DOHH2 (cell line): ENCODE results near the gene TMEM181.

ENCODE experiments used
- H3F3A ChIP-seq: fragments of 200-600 bp; sonication (generic), shearing (Covaris generic); 2 replicates; pipeline ENCODE4 v1.6.0; 2016; ENCODE audit warnings: antibody characterized with exemption, mild to moderate bottlenecking; ENCODE audit not compliant: control insufficient read depth, insufficient read depth
- H3K27ac ChIP-seq: fragments of 200-600 bp; sonication (generic); 2 replicates; pipeline ENCODE4 v1.5.1; 2014; ENCODE audit warnings: low read depth, mild to moderate bottlenecking, low read length, moderate library complexity
- H3K27me3 ChIP-seq: fragments of 200-600 bp; sonication (generic); 2 replicates; pipeline ENCODE4 v1.6.1; 2014; ENCODE audit warnings: mild to moderate bottlenecking, low read length, mixed read lengths; ENCODE audit not compliant: control insufficient read depth
- H3K36me3 ChIP-seq: fragments of 200-600 bp; sonication (generic); 2 replicates; pipeline ENCODE4 v1.6.1; 2014; ENCODE audit warnings: mild to moderate bottlenecking, low read length, moderate library complexity, mixed read lengths; ENCODE audit not compliant: control insufficient read depth
- H3K4me1 ChIP-seq: fragments of 200-600 bp; sonication (generic); 2 replicates; pipeline ENCODE4 v1.6.1; 2014; ENCODE audit warnings: mild to moderate bottlenecking, low read length, mixed read lengths; ENCODE audit not compliant: control insufficient read depth
- H3K4me2 ChIP-seq: fragments of 200-600 bp; sonication (generic); 2 replicates; pipeline ENCODE4 v1.6.0; 2014; ENCODE audit warnings: mild to moderate bottlenecking, low read length, moderate library complexity
- H3K4me3 ChIP-seq: fragments of 200-600 bp; sonication (generic); 2 replicates; pipeline ENCODE4 v1.5.1; 2014; ENCODE audit warnings: mild to moderate bottlenecking, low read length, mixed read lengths
- H3K79me2 ChIP-seq: fragments of 200-600 bp; sonication (generic); 2 replicates; pipeline ENCODE4 v1.6.1; 2014; ENCODE audit warnings: mild to moderate bottlenecking, low read length, mixed read lengths; ENCODE audit not compliant: control insufficient read depth
- H3K9me2 ChIP-seq: fragments of 200-600 bp; sonication (generic); replicated peaks from 2 replicates; pipeline ENCODE4 v1.6.1; 2014; ENCODE audit warnings: mild to moderate bottlenecking, low read length, mixed read lengths; ENCODE audit not compliant: control insufficient read depth
- H3K9me3 ChIP-seq: fragments of 200-600 bp; sonication (generic); 2 replicates; pipeline ENCODE4 v1.6.1; 2014; ENCODE audit warnings: antibody characterized with exemption, low read length, mixed read lengths; ENCODE audit not compliant: control insufficient read depth, insufficient read depth
- H4K20me1 ChIP-seq: fragments of 200-600 bp; sonication (generic); 2 replicates; pipeline ENCODE4 v1.6.0; 2014; ENCODE audit warnings: low read depth, mild to moderate bottlenecking, antibody characterized with exemption, low read length, moderate library complexity; ENCODE audit not compliant: control insufficient read depth, insufficient read depth
- CTCF ChIP-seq: fragments of 200-600 bp; sonication (generic); IDR thresholded peaks from one replicate; pipeline ENCODE4 v1.5.1; 2014; ENCODE audit warnings: antibody characterized with exemption, mild to moderate bottlenecking, low read depth, low read length; ENCODE audit not compliant: poor library complexity, severe bottlenecking
- EZH2phosphoT487 ChIP-seq: fragments of 200-600 bp; sonication (generic); IDR thresholded peaks from 2 replicates; pipeline ENCODE4 v1.6.1; 2017; ENCODE audit warnings: borderline replicate concordance, mild to moderate bottlenecking, antibody characterized with exemption, low read length, moderate library complexity, mixed read lengths

Gene TMEM181

GRCh38 chr6:158620963-158621693, 61.2 kb downstream of the TMEM181 start:
- Histone ChIP-seq H3K79me2 (no peaks in the 10 kb centered on the region), H3K4me1 (no peaks in the 10 kb centered on the region), H3F3A (no peaks in the 10 kb centered on the region), H4K20me1 (no peaks in the 10 kb centered on the region), H3K9me3 (no peaks in the 10 kb centered on the region), H3K36me3 (peaks cover 12% of the 10 kb centered on the region; the same call in 1 of the 2 replicates), H3K9me2 (no peaks in the 10 kb centered on the region), H3K27ac (no peak overlapping the region), H3K4me2 (no peak overlapping the region), H3K4me3 (no peak overlapping the region), H3K27me3 (no peaks in the 10 kb centered on the region)
- no peak for TF ChIP-seq EZH2phosphoT487
- TF ChIP-seq CTCF, result no peak

- Histone ChIP-seq H3K36me3 (peaks cover 13% of the 10 kb centered on the region; the same call in 1 of the 2 replicates), H3K27ac (no peak overlapping the region), H3K4me1 (no peaks in the 10 kb centered on the region), H3K9me2 (no peaks in the 10 kb centered on the region), H3K4me3 (no peak overlapping the region), H4K20me1 (no peaks in the 10 kb centered on the region), H3K79me2 (no peaks in the 10 kb centered on the region), H3K4me2 (no peak overlapping the region), H3F3A (no peaks in the 10 kb centered on the region), H3K27me3 (no peaks in the 10 kb centered on the region), H3K9me3 (no peaks in the 10 kb centered on the region)
- no peak for TF ChIP-seq EZH2phosphoT487
- no peak for TF ChIP-seq CTCF
Measured at GRCh38 chr6:158621694-158622544, 62.0 kb downstream of the TMEM181 start.

- no peak overlapping the region for H3K4me2 ChIP-seq
- no peaks in the 10 kb centered on the region for H3K27me3 ChIP-seq
- H4K20me1 ChIP-seq, result no peaks in the 10 kb centered on the region
- no peaks in the 10 kb centered on the region for H3F3A ChIP-seq
- TF ChIP-seq EZH2phosphoT487, result no peak
- TF ChIP-seq CTCF, result no peak
- H3K79me2 ChIP-seq, result no peaks in the 10 kb centered on the region
- peaks cover 13% of the 10 kb centered on the region; the same call in 1 of the 2 replicates for H3K36me3 ChIP-seq
- H3K27ac ChIP-seq, result no peak overlapping the region
- H3K9me2 ChIP-seq, result no peaks in the 10 kb centered on the region
- H3K9me3 ChIP-seq, result no peaks in the 10 kb centered on the region
- no peak overlapping the region for H3K4me3 ChIP-seq
- no peaks in the 10 kb centered on the region for H3K4me1 ChIP-seq
Measured at GRCh38 chr6:158622545-158623190, 62.8 kb downstream of the TMEM181 start.
